HG03095 (cell line): ENCODE measurements around the gene TMEM107.
A peak's percentile ranks its signal among the peaks of the same experiment; 100 is the strongest.

Experiments used
- ATAC-seq: cut with Tn5 transposase; IDR thresholded peaks from one replicate; pipeline ENCODE4 v1.9.1; 2021; ENCODE audit warnings: moderate library complexity; ENCODE audit not compliant: unreplicated experiment

TMEM107 gene

GRCh38 chr17:8138672-8139371, 37.4 kb downstream of the TMEM107 start:
- peak; percentile 66 for ATAC-seq

GRCh38 chr17:8138374-8138671, 37.9 kb downstream of the TMEM107 start:
- ATAC-seq, result peak; percentile 3

DNA sequence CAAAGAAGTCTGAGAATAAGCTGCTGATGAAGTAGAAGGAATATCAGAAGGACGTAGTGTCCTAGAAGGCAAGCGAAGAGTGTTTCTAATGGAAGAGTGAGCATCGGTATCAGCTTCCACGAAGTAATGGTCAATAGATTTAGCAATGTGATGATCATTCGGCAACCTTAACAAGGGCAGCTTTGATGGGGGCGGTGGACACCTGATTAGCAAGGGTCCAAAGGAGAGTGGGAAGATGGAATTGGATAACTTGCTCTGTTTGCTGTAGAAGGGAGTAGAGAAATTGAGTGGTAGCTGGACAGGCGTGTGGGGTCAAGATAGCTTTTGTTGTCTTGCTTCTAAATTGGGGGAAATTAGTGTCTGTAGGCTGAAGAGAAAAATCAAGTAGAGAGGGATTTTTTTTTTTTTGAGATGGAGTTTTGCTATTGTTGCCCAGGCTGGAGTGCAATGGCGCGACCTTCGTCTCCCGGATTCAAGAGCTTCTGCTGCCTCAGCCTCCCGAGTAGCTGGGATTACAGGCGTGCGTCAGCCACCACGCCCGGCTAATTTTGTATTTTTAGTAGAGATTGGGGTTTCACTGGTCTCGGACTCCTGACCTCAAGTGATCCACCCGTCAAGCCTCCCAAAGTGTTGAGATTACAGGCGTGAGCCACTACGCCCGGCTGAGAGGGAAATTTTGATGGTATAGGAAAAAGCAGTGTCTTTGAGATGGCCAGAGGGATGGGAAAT, 38.4 kb downstream of the TMEM107 start:
- no peak for ATAC-seq

DNA sequence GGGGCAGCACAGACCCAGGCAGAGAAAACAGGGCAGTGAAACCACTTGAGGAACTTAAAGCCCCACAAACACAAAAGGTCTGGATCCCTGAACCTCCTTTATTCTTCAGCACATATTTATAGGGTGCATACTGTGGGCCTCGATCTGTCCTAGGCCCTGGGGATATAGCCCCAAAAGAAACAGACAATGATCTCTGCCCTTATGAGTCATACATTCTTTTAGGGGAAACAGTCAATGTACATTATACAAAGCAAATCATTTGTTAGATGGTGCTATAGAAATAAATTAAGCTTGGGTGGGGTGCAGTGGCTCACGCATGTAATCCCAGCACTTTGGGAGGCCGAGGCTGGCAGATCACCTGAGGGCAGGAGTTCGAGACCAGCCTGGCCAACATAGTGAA, 42.2 kb downstream of the TMEM107 start:
- ATAC-seq, result no peak

DNA sequence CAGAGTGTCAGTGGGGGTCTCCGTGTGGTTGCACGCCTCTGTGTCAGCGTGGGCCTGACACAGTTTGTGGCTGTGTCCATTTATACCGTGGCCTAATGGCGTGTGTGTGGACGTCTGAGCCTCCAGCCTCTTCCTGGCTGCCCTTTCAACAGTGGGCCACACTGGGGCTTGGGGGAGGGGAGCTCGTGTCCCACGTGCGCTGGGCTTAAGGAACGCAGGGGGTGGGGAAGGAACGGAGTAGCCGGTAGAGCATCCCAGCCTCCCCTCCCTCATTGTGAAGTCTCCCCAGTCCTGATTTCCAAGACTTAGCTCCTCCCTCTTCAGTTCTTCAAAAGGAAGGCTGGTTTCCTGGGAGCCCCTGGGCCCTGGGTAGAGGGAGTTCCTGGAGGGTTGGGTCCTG, 42.8 kb downstream of the TMEM107 start:
- no peak for ATAC-seq

- ATAC-seq, result no peak
These were observed 44.2 kb downstream of the TMEM107 start for GRCh38 chr17:8131844-8132441.

- ATAC-seq, result no peak
These were observed 47.9 kb downstream of the TMEM107 start for GRCh38 chr17:8128125-8128784.

DNA sequence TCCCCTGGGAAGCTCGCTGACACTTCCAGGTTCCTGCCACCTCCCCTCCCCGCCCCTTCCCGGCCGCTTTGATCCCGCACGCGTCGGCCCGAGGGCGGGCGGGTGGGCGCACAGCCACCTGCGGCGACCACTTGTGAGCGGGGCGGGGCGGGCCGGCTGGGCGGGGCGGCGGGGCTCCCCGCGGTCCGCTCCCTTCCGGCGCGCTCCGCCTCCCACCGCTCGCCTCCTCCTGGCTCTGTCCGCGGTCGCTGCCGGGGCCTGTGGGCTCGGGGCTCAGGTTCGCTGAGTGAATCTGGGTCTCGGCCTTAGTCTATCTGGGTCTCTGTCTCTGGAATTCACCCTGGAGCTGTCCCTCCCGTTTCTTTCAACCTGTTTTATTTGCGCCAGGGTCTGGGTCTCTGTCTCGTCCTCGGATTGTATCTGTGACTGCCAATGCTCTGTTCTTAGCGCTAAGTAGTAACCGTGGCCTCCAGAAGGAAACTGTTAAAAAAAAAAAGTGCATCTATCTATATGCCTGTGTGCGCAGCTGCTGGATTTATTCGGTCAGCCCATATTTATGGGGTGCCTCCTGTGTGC, 49.6 kb downstream of the TMEM107 start:
- ATAC-seq, result no peak

GRCh38 chr17:8125947-8126490, 50.2 kb downstream of the TMEM107 start:
- ATAC-seq, result no peak

- ATAC-seq, result no peak
These were observed 50.8 kb downstream of the TMEM107 start for GRCh38 chr17:8125154-8125946.

- no peak for ATAC-seq
These were observed 51.6 kb downstream of the TMEM107 start for GRCh38 chr17:8124350-8125153.

- no peak for ATAC-seq
These were observed 52.4 kb downstream of the TMEM107 start, which contains the start of gene HES7 for GRCh38 chr17:8123695-8124349. HES7 (minus strand) TSS chr17:8124106; CDS start chr17:8124084, 22 bp downstream.

GRCh38 chr17:8122924-8123694, 53.1 kb downstream of the TMEM107 start:
- ATAC-seq, result no peak
